GM12878 (cell line): ENCODE results near the gene CARD14. TPM values are rescaled to one million over a fixed set of nuclear protein-coding genes. Genes with fewer than 3 reads are reported as not detected.

Experiments
- ATAC-seq: fragments of 200-7000 bp; cut with Tn5 transposase; 3 replicates; pipeline ENCODE4 v1.9.1; 2020; ENCODE audit warnings: mild to moderate bottlenecking, moderate library complexity
- BruUV-seq: library from RNA; stranded (reverse); fragments of 400-500 nt; replicated peaks from 2 replicates; lab custom pipeline; 2021; lab: Mats Ljungman, UMichigan
- CTCF ChIA-PET: fragments of 300-600 bp; sonication (Branson Sonifier 250); formaldehyde crosslinking; extraction: SDS; loops from one replicate; lab custom pipeline; 2021; ENCODE audit warnings: inconsistent platforms; lab: Yijun Ruan, JAX
- POLR2A ChIA-PET: fragments of 350-600 bp; formaldehyde crosslinking; extraction: SDS; loops from one replicate; lab custom pipeline; 2021; ENCODE audit warnings: inconsistent platforms; lab: Charles Lee
- RAD21 ChIA-PET: fragments of 300-600 bp; sonication (Branson Sonifier 250); formaldehyde crosslinking; loops from one replicate; lab custom pipeline; 2023; ENCODE audit warnings: antibody characterized with exemption; ENCODE audit not compliant: unreplicated experiment; lab: Charles Lee
- SMC1A ChIA-PET: fragments of 300-600 bp; sonication (Branson Sonifier 250); formaldehyde crosslinking; loops from one replicate; lab custom pipeline; 2023; ENCODE audit not compliant: unreplicated experiment, uncharacterized antibody; lab: Charles Lee
- DNase-seq: peaks from one replicate; pipeline ENCODE4 v3.0.0-alpha.2; 2011; ENCODE audit warnings: low read depth, low spot score
- FAIRE-seq: peaks from 3 replicates; lab custom pipeline; 2011; peaks lifted over from hg19 to GRCh38; lab: Jason Lieb, UNC
- H2AFZ ChIP-seq: 2 replicates; pipeline ENCODE4 v1.6.0; 2011; ENCODE audit warnings: low read depth, low read length, control low read depth; ENCODE audit not compliant: control insufficient read depth
- H3K27ac ChIP-seq: 2 replicates; pipeline ENCODE4 v1.5.1; 2011; ENCODE audit warnings: control low read depth; ENCODE audit not compliant: control insufficient read depth, insufficient read depth
- H3K27me3 ChIP-seq, 2 experiments: replicated peaks in 1 of 2; 2 replicates each; pipeline versions ENCODE4 v1.6.0 to v1.6.1; 2011; ENCODE audit warnings: low read length in 1 of 2; ENCODE audit not compliant: control insufficient read depth in 2 of 2, insufficient read depth in 2 of 2
- H3K36me3 ChIP-seq, 2 experiments: 2 replicates each; pipeline ENCODE4 v1.5.1; 2011; ENCODE audit warnings: low read length in 1 of 2; ENCODE audit not compliant: control insufficient read depth in 2 of 2, insufficient read depth in 2 of 2
- H3K4me1 ChIP-seq: 2 replicates; pipeline ENCODE4 v1.6.1; 2011; ENCODE audit warnings: mild to moderate bottlenecking, low read length, moderate library complexity, mixed read lengths; ENCODE audit not compliant: control insufficient read depth, insufficient read depth
- H3K4me2 ChIP-seq: 2 replicates; pipeline ENCODE4 v1.6.0; 2011; ENCODE audit warnings: control low read depth; ENCODE audit not compliant: control insufficient read depth, insufficient read depth
- H3K4me3 ChIP-seq: fragments of 200-600 bp; sonication (generic); 2 replicates; pipeline ENCODE4 v1.5.1; 2016
- H3K79me2 ChIP-seq: 2 replicates; pipeline ENCODE4 v1.6.0; 2011; ENCODE audit warnings: low read length; ENCODE audit not compliant: control insufficient read depth, insufficient read depth
- H3K9ac ChIP-seq: 2 replicates; pipeline ENCODE4 v1.8.0; 2011; ENCODE audit warnings: low read length, control low read depth, mixed read lengths; ENCODE audit not compliant: control insufficient read depth, insufficient read depth
- H3K9me3 ChIP-seq: replicated peaks from 3 replicates; pipeline ENCODE4 v1.5.1; 2011; ENCODE audit warnings: mild to moderate bottlenecking, low read length; ENCODE audit not compliant: control insufficient read depth, insufficient read depth
- H4K20me1 ChIP-seq: 2 replicates; pipeline ENCODE4 v1.6.0; 2011; ENCODE audit not compliant: control insufficient read depth, insufficient read depth
- ASH2L ChIP-seq: fragments of 300-600, 200-600 bp; sonication (generic); IDR thresholded peaks from 2 replicates; pipeline ENCODE4 v1.6.1; 2017; ENCODE audit warnings: low read depth, mild to moderate bottlenecking, borderline replicate concordance
- NR2C1 ChIP-seq: fragments of 450-650 bp; IDR thresholded peaks from 2 replicates; pipeline ENCODE4 v1.6.1; 2017; ENCODE audit warnings: antibody characterized with exemption, mild to moderate bottlenecking, moderate library complexity
- RFX5 ChIP-seq: IDR thresholded peaks from 2 replicates; pipeline ENCODE4 v1.6.1; 2011; ENCODE audit warnings: low read depth, low read length, improper control_type of control experiment
- SMAD5 ChIP-seq: IDR thresholded peaks from 2 replicates; pipeline ENCODE4 v1.6.1; 2016; ENCODE audit warnings: antibody characterized with exemption, low read depth
- SREBF1 ChIP-seq: IDR thresholded peaks from 2 replicates; pipeline ENCODE4 v1.6.1; 2012; ENCODE audit warnings: mild to moderate bottlenecking, low read length
- TARDBP ChIP-seq: IDR thresholded peaks from 2 replicates; pipeline ENCODE4 v1.6.1; 2016; ENCODE audit warnings: borderline replicate concordance
- ZNF384 ChIP-seq: IDR thresholded peaks from 2 replicates; pipeline ENCODE4 v1.6.1; 2012; ENCODE audit warnings: low read depth, mild to moderate bottlenecking, low read length, improper control_type of control experiment, borderline replicate concordance
- WGBS: methylation state at CpG from one replicate; pipeline ENCODE4 v1.1.6; 2016; ENCODE audit warnings: low lambda C conversion rate; ENCODE audit not compliant: insufficient replicate concordance, insufficient coverage; ENCODE audit errors: missing lambda C conversion rate; 5-methylcytosine and 5-hydroxymethylcytosine counted together
- in situ Hi-C: fragments of 300-500 bp; cut with MboI; formaldehyde crosslinking; loops from 9 replicates; pipeline ENCODE4 v1.14.3; 2018; ENCODE audit warnings: mixed read lengths
- intact Hi-C: fragments of 100-400 bp; cut with micrococcal nuclease; formaldehyde crosslinking; loops from one replicate; pipeline ENCODE4 v1.14.2; 2022; ENCODE audit not compliant: unreplicated experiment
- polyA plus RNA-seq, 11 experiments: library from polyadenylated mRNA; depleted of rRNA in 4 of 11; unstranded in 6 of 11; stranded (reverse) in 5 of 11; fragments of >200 nt; fragmentation: Nextera tagmentation in 4 of 11; fragmentation: Illumina TruSeq in 1 of 11; extraction: Ambion mirVana in 4 of 11; extraction: Trizol in 1 of 11; gene quantifications; 1 replicate in 1 of 11; 2 replicates in 10 of 11; pipeline versions ENCODE4 v1.2.1 to v1.2.3, GENCODE V29; 2011 to 2016; ENCODE audit warnings: inconsistent platforms in 2 of 11, missing spikeins in 2 of 11, low read depth in 1 of 11
- total RNA-seq, 4 experiments: library from RNA; depleted of rRNA in 3 of 4; stranded (reverse); fragments of >200 nt in 3 of 4; fragmentation: Illumina TruSeq in 1 of 4; extraction: Trizol in 1 of 4; gene quantifications; 2 replicates each; pipeline versions ENCODE4 v1.2.1 to v1.2.3, GENCODE V29; 2013 to 2021
- TF ChIP-seq, protein P1 (sequence below): fragments of 450-650 bp; formaldehyde crosslinking; IDR thresholded peaks from 2 replicates; pipeline ENCODE4 v1.4.0; 2020; ENCODE audit warnings: mild to moderate bottlenecking, moderate library complexity
- TF ChIP-seq, protein P2 (sequence below): IDR thresholded peaks from 2 replicates; pipeline ENCODE4 v1.6.1; 2012; ENCODE audit warnings: low read depth, low read length, improper control_type of control experiment
- TF ChIP-seq, protein P3 (sequence below): IDR thresholded peaks from 2 replicates; pipeline ENCODE4 v1.6.1; 2011; ENCODE audit warnings: low read depth, mild to moderate bottlenecking, low read length, moderate library complexity, borderline replicate concordance; ENCODE audit errors: extremely low read depth
- TF ChIP-seq, protein P4 (sequence below): IDR thresholded peaks from 2 replicates; pipeline ENCODE4 v1.6.1; 2012; ENCODE audit warnings: mild to moderate bottlenecking, low read depth, low read length
- TF ChIP-seq, protein P5 (sequence below): fragments of 450-650 bp; IDR thresholded peaks from 2 replicates; pipeline ENCODE4 v1.6.1; 2017; ENCODE audit warnings: antibody characterized with exemption, mild to moderate bottlenecking, moderate library complexity

CARD14 gene
- total and polyA plus RNA-seq, 10 of the 15 experiments (the other 5 are each of a cell fraction or from before 2014, with no cell fraction given) = 0.08 to 0.15 TPM; not detected in 8

DNA sequence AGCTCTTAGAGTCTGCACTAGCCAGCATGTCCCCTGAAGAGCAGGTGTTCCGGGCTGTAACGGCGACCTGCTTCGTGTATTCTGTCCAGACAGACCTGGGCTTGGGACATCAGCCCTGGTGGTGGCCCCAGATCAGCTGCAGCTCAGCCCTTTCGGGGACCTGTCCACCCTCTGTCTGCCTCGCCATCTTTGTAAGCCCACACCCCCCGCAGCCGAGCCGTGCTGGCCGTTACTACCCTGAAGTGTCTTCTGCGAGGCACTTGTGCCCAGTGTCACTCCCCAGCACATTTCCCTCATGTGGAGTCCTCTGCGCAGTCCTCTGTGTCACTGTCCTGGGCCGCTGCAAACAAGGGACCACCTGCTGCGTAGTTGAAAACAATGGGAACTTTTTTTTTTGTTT is 10.4 kb downstream of the CARD14 start:
- Histone ChIP-seq H2AFZ (no peak overlapping the region), H3K4me3 (no peak overlapping the region), H3K27ac (no peak overlapping the region), H3K36me3 (no peaks in the 10 kb centered on the region), H3K9ac (no peak overlapping the region), H3K79me2 (no peaks in the 10 kb centered on the region), H3K9me3 (no peaks in the 10 kb centered on the region), H3K4me2 (no peak overlapping the region), H4K20me1 (no peaks in the 10 kb centered on the region), H3K27me3 (peaks cover 0 to 3% of the 10 kb centered on the region in 2 experiments; a peak in 2 of 4 replicates), H3K4me1 (no peaks in the 10 kb centered on the region)
- BruUV-seq = no TSS peak
- ChIA-PET RAD21 (no interaction called here), POLR2A (no interaction called here), SMC1A (no interaction called here), CTCF (no interaction called here)
- intact Hi-C loops = no loop called here
- in situ Hi-C loops = no loop called here
- FAIRE-seq (no peak), ATAC-seq (no peak), DNase-seq (no peak)
- WGBS = 41% methylated on average over 14 of the region's 14 CpGs
- TF ChIP-seq, protein P1, sequence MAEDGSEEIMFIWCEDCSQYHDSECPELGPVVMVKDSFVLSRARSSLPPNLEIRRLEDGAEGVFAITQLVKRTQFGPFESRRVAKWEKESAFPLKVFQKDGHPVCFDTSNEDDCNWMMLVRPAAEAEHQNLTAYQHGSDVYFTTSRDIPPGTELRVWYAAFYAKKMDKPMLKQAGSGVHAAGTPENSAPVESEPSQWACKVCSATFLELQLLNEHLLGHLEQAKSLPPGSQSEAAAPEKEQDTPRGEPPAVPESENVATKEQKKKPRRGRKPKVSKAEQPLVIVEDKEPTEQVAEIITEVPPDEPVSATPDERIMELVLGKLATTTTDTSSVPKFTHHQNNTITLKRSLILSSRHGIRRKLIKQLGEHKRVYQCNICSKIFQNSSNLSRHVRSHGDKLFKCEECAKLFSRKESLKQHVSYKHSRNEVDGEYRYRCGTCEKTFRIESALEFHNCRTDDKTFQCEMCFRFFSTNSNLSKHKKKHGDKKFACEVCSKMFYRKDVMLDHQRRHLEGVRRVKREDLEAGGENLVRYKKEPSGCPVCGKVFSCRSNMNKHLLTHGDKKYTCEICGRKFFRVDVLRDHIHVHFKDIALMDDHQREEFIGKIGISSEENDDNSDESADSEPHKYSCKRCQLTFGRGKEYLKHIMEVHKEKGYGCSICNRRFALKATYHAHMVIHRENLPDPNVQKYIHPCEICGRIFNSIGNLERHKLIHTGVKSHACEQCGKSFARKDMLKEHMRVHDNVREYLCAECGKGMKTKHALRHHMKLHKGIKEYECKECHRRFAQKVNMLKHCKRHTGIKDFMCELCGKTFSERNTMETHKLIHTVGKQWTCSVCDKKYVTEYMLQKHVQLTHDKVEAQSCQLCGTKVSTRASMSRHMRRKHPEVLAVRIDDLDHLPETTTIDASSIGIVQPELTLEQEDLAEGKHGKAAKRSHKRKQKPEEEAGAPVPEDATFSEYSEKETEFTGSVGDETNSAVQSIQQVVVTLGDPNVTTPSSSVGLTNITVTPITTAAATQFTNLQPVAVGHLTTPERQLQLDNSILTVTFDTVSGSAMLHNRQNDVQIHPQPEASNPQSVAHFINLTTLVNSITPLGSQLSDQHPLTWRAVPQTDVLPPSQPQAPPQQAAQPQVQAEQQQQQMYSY (CRISPR knock-in tag) = no peak
- no peak for TF ChIP-seq ZNF384
- TF ChIP-seq, protein P2, sequence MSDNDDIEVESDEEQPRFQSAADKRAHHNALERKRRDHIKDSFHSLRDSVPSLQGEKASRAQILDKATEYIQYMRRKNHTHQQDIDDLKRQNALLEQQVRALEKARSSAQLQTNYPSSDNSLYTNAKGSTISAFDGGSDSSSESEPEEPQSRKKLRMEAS = no peak
- no peak for TF ChIP-seq RFX5
- TF ChIP-seq SREBF1 = no peak
- no peak for TF ChIP-seq ASH2L
- TF ChIP-seq NR2C1 = no peak
- TF ChIP-seq SMAD5 = no peak
- TF ChIP-seq, protein P3, sequence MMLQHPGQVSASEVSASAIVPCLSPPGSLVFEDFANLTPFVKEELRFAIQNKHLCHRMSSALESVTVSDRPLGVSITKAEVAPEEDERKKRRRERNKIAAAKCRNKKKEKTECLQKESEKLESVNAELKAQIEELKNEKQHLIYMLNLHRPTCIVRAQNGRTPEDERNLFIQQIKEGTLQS = no peak
- no peak for TF ChIP-seq TARDBP
- TF ChIP-seq, protein P4, sequence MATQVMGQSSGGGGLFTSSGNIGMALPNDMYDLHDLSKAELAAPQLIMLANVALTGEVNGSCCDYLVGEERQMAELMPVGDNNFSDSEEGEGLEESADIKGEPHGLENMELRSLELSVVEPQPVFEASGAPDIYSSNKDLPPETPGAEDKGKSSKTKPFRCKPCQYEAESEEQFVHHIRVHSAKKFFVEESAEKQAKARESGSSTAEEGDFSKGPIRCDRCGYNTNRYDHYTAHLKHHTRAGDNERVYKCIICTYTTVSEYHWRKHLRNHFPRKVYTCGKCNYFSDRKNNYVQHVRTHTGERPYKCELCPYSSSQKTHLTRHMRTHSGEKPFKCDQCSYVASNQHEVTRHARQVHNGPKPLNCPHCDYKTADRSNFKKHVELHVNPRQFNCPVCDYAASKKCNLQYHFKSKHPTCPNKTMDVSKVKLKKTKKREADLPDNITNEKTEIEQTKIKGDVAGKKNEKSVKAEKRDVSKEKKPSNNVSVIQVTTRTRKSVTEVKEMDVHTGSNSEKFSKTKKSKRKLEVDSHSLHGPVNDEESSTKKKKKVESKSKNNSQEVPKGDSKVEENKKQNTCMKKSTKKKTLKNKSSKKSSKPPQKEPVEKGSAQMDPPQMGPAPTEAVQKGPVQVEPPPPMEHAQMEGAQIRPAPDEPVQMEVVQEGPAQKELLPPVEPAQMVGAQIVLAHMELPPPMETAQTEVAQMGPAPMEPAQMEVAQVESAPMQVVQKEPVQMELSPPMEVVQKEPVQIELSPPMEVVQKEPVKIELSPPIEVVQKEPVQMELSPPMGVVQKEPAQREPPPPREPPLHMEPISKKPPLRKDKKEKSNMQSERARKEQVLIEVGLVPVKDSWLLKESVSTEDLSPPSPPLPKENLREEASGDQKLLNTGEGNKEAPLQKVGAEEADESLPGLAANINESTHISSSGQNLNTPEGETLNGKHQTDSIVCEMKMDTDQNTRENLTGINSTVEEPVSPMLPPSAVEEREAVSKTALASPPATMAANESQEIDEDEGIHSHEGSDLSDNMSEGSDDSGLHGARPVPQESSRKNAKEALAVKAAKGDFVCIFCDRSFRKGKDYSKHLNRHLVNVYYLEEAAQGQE = no peak
- TF ChIP-seq, protein P5, sequence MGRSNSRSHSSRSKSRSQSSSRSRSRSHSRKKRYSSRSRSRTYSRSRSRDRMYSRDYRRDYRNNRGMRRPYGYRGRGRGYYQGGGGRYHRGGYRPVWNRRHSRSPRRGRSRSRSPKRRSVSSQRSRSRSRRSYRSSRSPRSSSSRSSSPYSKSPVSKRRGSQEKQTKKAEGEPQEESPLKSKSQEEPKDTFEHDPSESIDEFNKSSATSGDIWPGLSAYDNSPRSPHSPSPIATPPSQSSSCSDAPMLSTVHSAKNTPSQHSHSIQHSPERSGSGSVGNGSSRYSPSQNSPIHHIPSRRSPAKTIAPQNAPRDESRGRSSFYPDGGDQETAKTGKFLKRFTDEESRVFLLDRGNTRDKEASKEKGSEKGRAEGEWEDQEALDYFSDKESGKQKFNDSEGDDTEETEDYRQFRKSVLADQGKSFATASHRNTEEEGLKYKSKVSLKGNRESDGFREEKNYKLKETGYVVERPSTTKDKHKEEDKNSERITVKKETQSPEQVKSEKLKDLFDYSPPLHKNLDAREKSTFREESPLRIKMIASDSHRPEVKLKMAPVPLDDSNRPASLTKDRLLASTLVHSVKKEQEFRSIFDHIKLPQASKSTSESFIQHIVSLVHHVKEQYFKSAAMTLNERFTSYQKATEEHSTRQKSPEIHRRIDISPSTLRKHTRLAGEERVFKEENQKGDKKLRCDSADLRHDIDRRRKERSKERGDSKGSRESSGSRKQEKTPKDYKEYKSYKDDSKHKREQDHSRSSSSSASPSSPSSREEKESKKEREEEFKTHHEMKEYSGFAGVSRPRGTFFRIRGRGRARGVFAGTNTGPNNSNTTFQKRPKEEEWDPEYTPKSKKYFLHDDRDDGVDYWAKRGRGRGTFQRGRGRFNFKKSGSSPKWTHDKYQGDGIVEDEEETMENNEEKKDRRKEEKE = no peak
